Measurements from ENCODE around the gene GET4. TPM values are rescaled to one million over a fixed set of nuclear protein-coding genes. Genes with fewer than 3 reads are reported as not detected.

Gene GET4
- total RNA-seq, 1 experiment from 2014 or later: 130 TPM

DNA sequence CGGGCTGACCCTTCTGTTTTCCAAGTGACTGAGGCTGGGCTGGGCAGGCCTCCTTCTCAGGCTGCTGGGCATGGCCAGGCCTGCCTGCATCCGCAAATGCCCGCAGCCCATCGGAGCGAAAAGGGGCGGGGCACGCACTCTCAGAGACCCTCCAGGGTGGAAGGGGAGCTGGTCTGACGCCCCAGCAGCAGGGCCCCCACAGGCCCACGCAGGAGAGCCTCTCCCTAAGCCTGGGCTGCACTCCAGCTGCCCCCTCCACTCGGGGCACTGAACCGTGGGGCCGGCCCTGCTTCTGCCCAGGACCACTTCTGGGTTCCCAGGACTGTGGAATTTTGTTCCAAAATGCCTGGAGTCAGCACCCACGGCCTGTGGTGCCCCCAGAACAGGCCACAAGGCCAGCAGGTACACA, 68.8 kb downstream of the GET4 start:
- ChIA-PET CTCF (interaction anchor here (1.9 kb wide), 1 partner anchor 48 kb away, joined by 5 read pairs; no protein-coding TSS in a partner anchor), POLR2A (interaction anchor here (1.5 kb wide), 1 partner anchor 30 kb away, joined by 12 read pairs; the partner anchor contains the start of gene COX19)
- no peaks in the 10 kb centered on the region for H3K36me3 ChIP-seq (ENCODE audit: control insufficient read depth, insufficient read depth, low read length)
- DNase-seq: no peak
- H3K27me3 ChIP-seq (replicated peaks; ENCODE audit: control insufficient read depth, insufficient read depth, low read length): no peaks in the 10 kb centered on the region
- H3K4me3 ChIP-seq (ENCODE audit: low read depth, low read length): peak overlapping the region; percentile 44
- Mint-ChIP-seq H3K9me3 (ENCODE audit: unreplicated experiment) (peaks cover 17% of the 10 kb centered on the region), H3K27me3 (ENCODE audit: insufficient read depth, unreplicated experiment) (no peaks in the 10 kb centered on the region), H3K4me1 (ENCODE audit: low read depth, unreplicated experiment) (no peaks in the 10 kb centered on the region), H3K27ac (ENCODE audit: unreplicated experiment) (peak overlapping the region; percentile 82), H3K4me3 (ENCODE audit: unreplicated experiment) (peak overlapping the region; percentile 54), H3K36me3 (ENCODE audit: insufficient read depth, unreplicated experiment) (peaks cover 21% of the 10 kb centered on the region)
- BruUV-seq (replicated peaks): TSS peak; percentile 69
- intact Hi-C loops (cut with micrococcal nuclease; ENCODE audit: unreplicated experiment): loop anchor here (5.0 kb wide), 1 partner anchor 33 kb away; no protein-coding TSS in a partner anchor
- H3K9me3 ChIP-seq: peaks cover 9% of the 10 kb centered on the region; the same call in 1 of the 2 replicates
- TF ChIP-seq CTCF (IDR thresholded peaks at IDR 0.05; ENCODE audit: insufficient read depth in 1 of 2, low read depth in 1 of 2, low read length in 1 of 2, severe bottlenecking in 1 of 2, unreplicated experiment in 1 of 2): no peak
- peaks cover 33% of the 10 kb centered on the region for H3K4me1 ChIP-seq

DNA sequence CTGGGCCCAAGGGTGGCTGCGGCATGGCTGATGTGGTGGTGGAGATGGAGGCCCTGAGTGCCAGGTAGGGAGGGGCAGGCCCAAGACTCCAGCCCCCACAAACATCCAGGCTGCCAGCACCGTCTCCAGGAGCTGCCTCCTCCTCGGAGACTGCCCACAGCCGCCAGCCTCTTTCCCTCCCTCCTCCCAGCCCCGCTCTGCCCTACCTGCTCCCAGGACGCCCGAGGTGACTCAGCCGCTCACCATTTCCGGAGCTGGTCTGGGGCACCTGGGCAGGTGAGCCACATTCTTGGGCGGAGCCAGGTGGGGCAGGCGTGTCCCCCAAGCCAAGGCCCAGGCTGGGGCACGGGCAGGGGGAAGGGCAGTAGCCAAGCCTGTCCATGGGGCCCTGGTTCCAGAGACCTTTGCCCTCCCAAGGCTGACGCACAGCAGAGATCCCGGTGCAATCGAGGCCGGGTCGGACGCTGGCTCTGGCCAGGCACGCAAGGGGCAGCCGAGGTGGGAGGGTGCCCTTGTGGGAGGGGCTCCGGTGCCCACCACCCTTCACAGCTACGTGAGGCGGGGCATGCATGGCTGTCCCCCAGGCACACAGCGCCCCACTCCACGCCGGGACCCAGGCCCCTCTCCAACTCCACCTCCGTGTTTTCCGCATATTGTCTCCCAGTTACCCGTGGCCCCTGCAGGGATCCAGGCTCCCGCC, 69.4 kb downstream of the GET4 start:
- BruUV-seq (replicated peaks): no TSS peak
- H3K27me3 ChIP-seq (replicated peaks; ENCODE audit: control insufficient read depth, insufficient read depth, low read length): no peaks in the 10 kb centered on the region
- peak overlapping the region; percentile 82 for H3K27ac Mint-ChIP-seq (ENCODE audit: unreplicated experiment)
- intact Hi-C loops (cut with micrococcal nuclease; ENCODE audit: unreplicated experiment): loop anchor here (1.0 to 5.0 kb wide), 2 partner anchors 32 to 33 kb away; no protein-coding TSS in a partner anchor
- peak overlapping the region; percentile 54 for H3K4me3 Mint-ChIP-seq (ENCODE audit: unreplicated experiment)
- POLR2A ChIA-PET: interaction anchor here (0.8 to 1.5 kb wide), 2 partner anchors 30 to 32 kb away, joined by 6 to 12 read pairs; partner anchors contain the start of gene COX19
- no peak for TF ChIP-seq CTCF (IDR thresholded peaks at IDR 0.05; ENCODE audit: insufficient read depth in 1 of 2, low read depth in 1 of 2, low read length in 1 of 2, severe bottlenecking in 1 of 2, unreplicated experiment in 1 of 2)
- H3K4me1 Mint-ChIP-seq (ENCODE audit: low read depth, unreplicated experiment): no peaks in the 10 kb centered on the region
- peak overlapping the region; percentile 44 for H3K4me3 ChIP-seq (ENCODE audit: low read depth, low read length)
- H3K36me3 Mint-ChIP-seq (ENCODE audit: insufficient read depth, unreplicated experiment): peaks cover 26% of the 10 kb centered on the region
- peak; percentile 99 for DNase-seq
- H3K9me3 ChIP-seq: peaks cover 6% of the 10 kb centered on the region; the same call in 1 of the 2 replicates
- H3K4me1 ChIP-seq: peaks cover 33% of the 10 kb centered on the region
- H3K9me3 Mint-ChIP-seq (ENCODE audit: unreplicated experiment): peaks cover 15% of the 10 kb centered on the region
- no peaks in the 10 kb centered on the region for H3K36me3 ChIP-seq (ENCODE audit: control insufficient read depth, insufficient read depth, low read length)
- CTCF ChIA-PET: interaction anchor here (1.9 kb wide), 1 partner anchor 48 kb away, joined by 5 read pairs; no protein-coding TSS in a partner anchor
- no peaks in the 10 kb centered on the region for H3K27me3 Mint-ChIP-seq (ENCODE audit: insufficient read depth, unreplicated experiment)

Other genes with a start within 250 kb of the GET4 start
- gene DNAAF5, start 149.9 kb upstream of the GET4 start, total RNA-seq (2022): 51.4 and 53.4 TPM in 2 replicates
- 56.6 and 60.0 TPM in 2 replicates for gene PRKAR1B, start 149.3 kb upstream of the GET4 start, total RNA-seq (2022)
- 141 and 146 TPM in 2 replicates for gene SUN1, start 44.1 kb upstream of the GET4 start, total RNA-seq (2022)
- gene ADAP1, start 78.1 kb downstream of the GET4 start, total RNA-seq (2022): 65.6 and 77.6 TPM in 2 replicates
- 24.8 and 25.6 TPM in 2 replicates for gene COX19, start 99.0 kb downstream of the GET4 start, total RNA-seq (2022)
- 24.0 and 25.1 TPM in 2 replicates for gene CYP2W1, start 106.6 kb downstream of the GET4 start, total RNA-seq (2022)
- 1.8 and 3.0 TPM in 2 replicates for gene GPR146, start 168.0 kb downstream of the GET4 start, total RNA-seq (2022)
- 0.25 TPM in 1 of 2 replicates, not detected in the other for gene GPER1, start 211.6 kb downstream of the GET4 start, total RNA-seq (2022)